HEK293 (cell line): ENCODE measurements around the gene ADGRF3.
A peak's percentile ranks its signal among the peaks of the same experiment; 100 is the strongest.

Experiments used
- CTCF ChIA-PET: fragments of 350-600 bp; formaldehyde crosslinking; extraction: SDS; loops from one replicate; lab custom pipeline; 2021; ENCODE audit warnings: antibody characterized with exemption; lab: Yijun Ruan, JAX
- POLR2A ChIA-PET: fragments of 300-600 bp; formaldehyde crosslinking; extraction: SDS; loops from one replicate; lab custom pipeline; 2020; ENCODE audit warnings: antibody characterized with exemption, inconsistent platforms; lab: Yijun Ruan, JAX
- H3K27ac ChIP-seq: fragments of 200-500 bp; sonication (Bioruptor generic); 2 replicates; pipeline ENCODE4 v1.5.1; 2014; ENCODE audit warnings: low read depth, low read length, control low read depth, inconsistent platforms; ENCODE audit errors: extremely low read depth
- H3K36me3 ChIP-seq, 2 experiments: fragments of 200-500 bp in 1 of 2; sonication (Bioruptor generic) in 1 of 2; 1 replicate in 1 of 2; 2 replicates in 1 of 2; pipeline ENCODE4 v1.5.1; 2014 to 2017; ENCODE audit warnings: inconsistent platforms in 2 of 2, low read length in 2 of 2; ENCODE audit not compliant: control insufficient read depth in 2 of 2, insufficient read depth in 1 of 2
- H3K4me1 ChIP-seq: fragments of 200-500 bp; sonication (Bioruptor generic); 2 replicates; pipeline ENCODE4 v1.5.1; 2014; ENCODE audit warnings: mild to moderate bottlenecking, low read length, inconsistent platforms; ENCODE audit not compliant: control insufficient read depth, insufficient read depth
- H3K4me3 ChIP-seq: 2 replicates; pipeline ENCODE4 v1.5.1; 2011; ENCODE audit warnings: low read depth, mild to moderate bottlenecking, control low read depth, low read length, moderate library complexity
- H3K9me3 ChIP-seq: fragments of 200-500 bp; sonication (Bioruptor generic); 2 replicates; pipeline ENCODE4 v1.5.1; 2014; ENCODE audit warnings: low read depth, low read length, inconsistent platforms; ENCODE audit not compliant: control insufficient read depth, insufficient read depth
- EGR2 ChIP-seq: fragments of 450-650 bp; formaldehyde crosslinking; IDR thresholded peaks from 2 replicates; pipeline ENCODE4 v1.5.1; 2016; ENCODE audit warnings: low read depth, missing biosample characterization, missing genetic modification characterization
- GLI4 ChIP-seq: fragments of 450-650 bp; formaldehyde crosslinking; IDR thresholded peaks from 2 replicates; pipeline ENCODE4 v1.5.1; 2016; ENCODE audit warnings: missing biosample characterization, missing genetic modification characterization
- OSR2 ChIP-seq: fragments of 450-650 bp; formaldehyde crosslinking; IDR thresholded peaks from 2 replicates; pipeline ENCODE4 v1.5.1; 2016; ENCODE audit warnings: missing biosample characterization, missing genetic modification characterization
- PRDM1 ChIP-seq: fragments of 450-650 bp; formaldehyde crosslinking; IDR thresholded peaks from 2 replicates; pipeline ENCODE4; 2016; ENCODE audit warnings: missing biosample characterization, missing genetic modification characterization
- SALL2 ChIP-seq: fragments of 450-650 bp; formaldehyde crosslinking; IDR thresholded peaks from 2 replicates; pipeline ENCODE4 v1.5.0; 2017; ENCODE audit warnings: missing biosample characterization, mild to moderate bottlenecking, missing genetic modification characterization, borderline replicate concordance
- WT1 ChIP-seq: fragments of 450-650 bp; formaldehyde crosslinking; IDR thresholded peaks from 2 replicates; pipeline ENCODE4 v1.5.1; 2016; ENCODE audit warnings: missing biosample characterization, missing genetic modification characterization
- ZBTB48 ChIP-seq: fragments of 450-650 bp; formaldehyde crosslinking; IDR thresholded peaks from 2 replicates; pipeline ENCODE4 v1.5.1; 2016; ENCODE audit warnings: missing biosample characterization, missing genetic modification characterization
- ZFP41 ChIP-seq: fragments of 450-650 bp; formaldehyde crosslinking; IDR thresholded peaks from 2 replicates; pipeline ENCODE4 v1.5.1; 2016; ENCODE audit warnings: missing biosample characterization, missing genetic modification characterization, borderline replicate concordance
- ZNF146 ChIP-seq: fragments of 450-650 bp; formaldehyde crosslinking; IDR thresholded peaks from 2 replicates; pipeline ENCODE4 v1.5.1; 2016; ENCODE audit warnings: missing biosample characterization, missing genetic modification characterization
- ZNF157 ChIP-seq: fragments of 450-650 bp; formaldehyde crosslinking; IDR thresholded peaks from 2 replicates; pipeline ENCODE4 v1.5.1; 2016; ENCODE audit warnings: missing biosample characterization, missing genetic modification characterization
- ZNF169 ChIP-seq: fragments of 450-650 bp; formaldehyde crosslinking; IDR thresholded peaks from 2 replicates; pipeline ENCODE4 v1.5.1; 2016; ENCODE audit warnings: missing biosample characterization, missing genetic modification characterization
- ZNF211 ChIP-seq: fragments of 450-650 bp; formaldehyde crosslinking; IDR thresholded peaks from 2 replicates; pipeline ENCODE4 v1.5.1; 2016; ENCODE audit warnings: low read depth, missing biosample characterization, missing genetic modification characterization
- ZNF24 ChIP-seq: fragments of 450-650 bp; formaldehyde crosslinking; IDR thresholded peaks from 2 replicates; pipeline ENCODE4 v1.5.1; 2016; ENCODE audit warnings: missing biosample characterization, missing genetic modification characterization
- ZNF335 ChIP-seq: fragments of 450-650 bp; formaldehyde crosslinking; conservative IDR thresholded peaks from 2 replicates; pipeline ENCODE4 v1.5.1; 2016; ENCODE audit warnings: missing biosample characterization, missing genetic modification characterization
- ZNF341 ChIP-seq: fragments of 450-650 bp; formaldehyde crosslinking; IDR thresholded peaks from 2 replicates; pipeline ENCODE4; 2016; ENCODE audit warnings: low read depth, missing biosample characterization, missing genetic modification characterization
- ZNF416 ChIP-seq: fragments of 450-650 bp; formaldehyde crosslinking; IDR thresholded peaks from 2 replicates; pipeline ENCODE4 v1.5.1; 2016; ENCODE audit warnings: missing biosample characterization, missing genetic modification characterization
- ZNF544 ChIP-seq: fragments of 450-650 bp; formaldehyde crosslinking; IDR thresholded peaks from 2 replicates; pipeline ENCODE4 v1.5.0; 2017; ENCODE audit warnings: missing biosample characterization, missing genetic modification characterization
- TF ChIP-seq, protein P1 (sequence below): fragments of 450-650 bp; formaldehyde crosslinking; IDR thresholded peaks from 2 replicates; pipeline ENCODE4 v1.5.1; 2017; ENCODE audit warnings: missing biosample characterization, missing genetic modification characterization
- TF ChIP-seq, protein P2 (sequence below): fragments of 450-650 bp; formaldehyde crosslinking; IDR thresholded peaks from 2 replicates; pipeline ENCODE4 v1.5.1; 2016; ENCODE audit warnings: missing biosample characterization, missing genetic modification characterization
- TF ChIP-seq, protein P3 (sequence below): fragments of 450-650 bp; formaldehyde crosslinking; IDR thresholded peaks from 2 replicates; pipeline ENCODE4 v1.5.1; 2016; ENCODE audit warnings: missing biosample characterization, missing genetic modification characterization
- TF ChIP-seq, protein P4 (sequence below): fragments of 450-650 bp; formaldehyde crosslinking; IDR thresholded peaks from 2 replicates; pipeline ENCODE4 v1.5.1; 2016; ENCODE audit warnings: missing biosample characterization, missing genetic modification characterization

Gene ADGRF3

DNA sequence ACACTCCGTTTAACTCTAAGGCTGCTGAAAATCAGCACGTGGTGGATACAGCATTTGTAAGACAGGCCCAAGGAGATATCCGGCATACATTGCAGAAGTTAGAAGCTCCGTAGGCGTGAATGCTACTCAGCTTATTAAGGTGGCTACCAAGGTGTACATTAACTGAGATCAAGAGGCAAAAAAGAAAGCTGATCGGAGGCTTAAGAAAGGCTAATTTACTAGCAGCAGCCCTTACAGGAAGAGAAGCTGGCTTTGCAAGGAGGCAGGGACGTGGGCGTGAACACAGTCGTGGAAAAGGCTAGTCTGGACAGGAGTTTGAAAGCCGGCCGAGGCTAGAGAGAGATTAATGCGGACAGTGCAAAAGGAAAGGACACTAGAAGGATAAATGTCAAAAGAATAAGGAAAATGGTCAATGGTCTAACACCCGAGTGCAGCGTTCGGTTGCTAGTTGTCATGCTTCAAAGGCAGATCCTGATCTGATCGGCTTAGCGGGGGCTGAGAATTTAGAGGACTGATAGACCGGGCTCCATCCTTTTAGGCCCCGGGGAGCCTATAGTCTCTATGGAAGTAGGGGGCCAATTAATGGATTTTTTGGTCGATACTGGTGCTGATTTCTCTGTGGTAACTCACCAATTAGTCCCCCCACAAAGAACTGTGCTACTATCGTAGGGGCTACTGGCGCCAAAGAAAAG, 46.2 kb downstream of the ADGRF3 start:
- H3K4me3 ChIP-seq, result no peak overlapping the region
- POLR2A ChIA-PET, result interaction anchor here (0.7 kb wide), 1 partner anchor 17 kb away, joined by 3 read pairs; no protein-coding TSS in a partner anchor
- TF ChIP-seq ZNF24 (tag by site-specific recombination), result no peak
- TF ChIP-seq, all 188 proteins: peak for 0
- Histone ChIP-seq H3K36me3 (no peaks in the 10 kb centered on the region; a peak in 1 of 3 replicates), H3K27ac (no peak overlapping the region), H3K9me3 (no peaks in the 10 kb centered on the region), H3K4me1 (no peaks in the 10 kb centered on the region)
- CTCF ChIA-PET, result no interaction called here

DNA sequence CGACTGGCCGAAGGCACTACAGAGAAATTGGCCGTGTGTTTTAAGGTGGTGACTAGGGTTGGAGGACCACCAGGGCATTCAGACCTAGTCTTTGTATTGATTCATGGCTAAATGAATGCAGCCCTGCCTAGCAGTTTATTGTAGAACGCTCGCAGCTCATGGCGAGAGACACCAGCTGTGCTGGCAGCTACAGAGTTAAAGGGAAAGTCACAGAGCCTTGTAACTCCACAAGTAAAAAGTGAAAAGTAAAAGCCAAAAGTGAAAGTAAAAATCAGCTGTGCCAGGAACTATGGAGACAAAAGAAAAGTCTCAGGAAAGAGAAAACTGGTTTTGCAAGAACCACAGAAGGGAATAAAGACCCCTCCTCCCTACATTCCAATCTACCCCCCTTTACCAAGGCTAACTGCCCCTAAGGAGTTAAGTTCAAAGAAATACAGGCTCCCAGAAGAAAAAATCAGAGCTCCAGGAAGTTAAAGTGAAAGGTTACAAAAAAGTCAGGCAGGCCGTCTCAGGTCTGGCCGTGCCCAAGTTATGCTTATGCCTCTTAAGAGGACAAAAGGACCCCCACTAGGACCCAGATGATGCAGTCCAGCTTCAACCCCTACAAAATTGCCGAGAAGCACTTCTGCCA, 47.0 kb downstream of the ADGRF3 start:
- Histone ChIP-seq H3K4me1 (no peaks in the 10 kb centered on the region), H3K9me3 (no peaks in the 10 kb centered on the region), H3K36me3 (no peaks in the 10 kb centered on the region; a peak in 1 of 3 replicates), H3K27ac (no peak overlapping the region), H3K4me3 (peak overlapping the region; percentile 14)
- TF ChIP-seq, protein P1, sequence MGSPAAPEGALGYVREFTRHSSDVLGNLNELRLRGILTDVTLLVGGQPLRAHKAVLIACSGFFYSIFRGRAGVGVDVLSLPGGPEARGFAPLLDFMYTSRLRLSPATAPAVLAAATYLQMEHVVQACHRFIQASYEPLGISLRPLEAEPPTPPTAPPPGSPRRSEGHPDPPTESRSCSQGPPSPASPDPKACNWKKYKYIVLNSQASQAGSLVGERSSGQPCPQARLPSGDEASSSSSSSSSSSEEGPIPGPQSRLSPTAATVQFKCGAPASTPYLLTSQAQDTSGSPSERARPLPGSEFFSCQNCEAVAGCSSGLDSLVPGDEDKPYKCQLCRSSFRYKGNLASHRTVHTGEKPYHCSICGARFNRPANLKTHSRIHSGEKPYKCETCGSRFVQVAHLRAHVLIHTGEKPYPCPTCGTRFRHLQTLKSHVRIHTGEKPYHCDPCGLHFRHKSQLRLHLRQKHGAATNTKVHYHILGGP, result peak; percentile 42; the same call in 1 of the 2 replicates
- TF ChIP-seq ZNF169 (no peak), ZNF335 (0 out of 2 replicates have a peak, but pooled peaks have one; percentile 33), WT1 (tag by site-specific recombination) (no peak), PRDM1 (peak; percentile 82)
- ChIA-PET CTCF (interaction anchor here (0.6 kb wide), 1 partner anchor 40 kb away, joined by 3 read pairs; no protein-coding TSS in a partner anchor), POLR2A (interaction anchor here (0.7 kb wide), 1 partner anchor 18 kb away, joined by 3 read pairs; no protein-coding TSS in a partner anchor)

DNA sequence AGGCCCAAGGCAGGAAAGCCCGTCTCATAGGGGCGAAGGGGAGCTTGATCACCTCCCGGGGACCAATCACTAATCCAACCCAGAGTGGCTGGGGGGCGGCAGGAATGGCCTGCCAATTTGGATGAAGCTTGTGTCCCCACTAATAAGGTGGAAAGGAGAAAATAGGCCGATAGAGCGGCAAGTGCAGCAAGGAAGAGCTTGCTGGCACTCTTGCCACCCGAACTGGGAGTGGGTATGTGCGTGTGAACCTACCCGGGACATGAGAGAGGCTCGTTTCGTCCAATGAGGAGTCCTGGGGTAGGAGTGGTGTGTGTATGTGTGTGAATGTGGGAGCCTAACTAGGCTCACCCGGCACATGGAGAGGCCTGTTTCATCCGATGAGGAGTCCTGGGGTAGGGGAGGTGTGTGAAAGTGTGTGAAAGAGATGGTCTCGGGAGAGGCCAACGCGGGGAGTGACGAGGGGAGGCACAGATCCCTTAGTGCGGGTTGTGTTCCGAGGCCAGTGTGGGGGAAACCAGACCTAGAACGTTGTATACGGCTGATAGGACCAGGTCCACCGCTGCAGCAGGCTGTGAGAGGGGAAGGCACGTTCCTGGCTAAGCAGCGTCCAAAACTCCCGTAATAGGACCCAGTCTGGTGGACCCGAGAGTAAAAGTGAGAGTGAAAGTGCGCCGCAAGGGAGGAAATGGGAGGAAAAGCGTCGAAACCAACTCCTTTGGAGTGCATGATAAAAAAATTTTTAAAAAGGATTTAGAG, 47.8 kb downstream of the ADGRF3 start:
- Histone ChIP-seq H3K4me3 (peak overlapping the region; percentile 5; the same call in 1 of the 2 replicates), H3K9me3 (no peaks in the 10 kb centered on the region)
- CTCF ChIA-PET, result no interaction called here
- TF ChIP-seq ZNF157 (tag by site-specific recombination), result no peak
- TF ChIP-seq GLI4 (tag by site-specific recombination), result no peak
- TF ChIP-seq EGR2 (tag by site-specific recombination), result no peak
- TF ChIP-seq, protein P2, sequence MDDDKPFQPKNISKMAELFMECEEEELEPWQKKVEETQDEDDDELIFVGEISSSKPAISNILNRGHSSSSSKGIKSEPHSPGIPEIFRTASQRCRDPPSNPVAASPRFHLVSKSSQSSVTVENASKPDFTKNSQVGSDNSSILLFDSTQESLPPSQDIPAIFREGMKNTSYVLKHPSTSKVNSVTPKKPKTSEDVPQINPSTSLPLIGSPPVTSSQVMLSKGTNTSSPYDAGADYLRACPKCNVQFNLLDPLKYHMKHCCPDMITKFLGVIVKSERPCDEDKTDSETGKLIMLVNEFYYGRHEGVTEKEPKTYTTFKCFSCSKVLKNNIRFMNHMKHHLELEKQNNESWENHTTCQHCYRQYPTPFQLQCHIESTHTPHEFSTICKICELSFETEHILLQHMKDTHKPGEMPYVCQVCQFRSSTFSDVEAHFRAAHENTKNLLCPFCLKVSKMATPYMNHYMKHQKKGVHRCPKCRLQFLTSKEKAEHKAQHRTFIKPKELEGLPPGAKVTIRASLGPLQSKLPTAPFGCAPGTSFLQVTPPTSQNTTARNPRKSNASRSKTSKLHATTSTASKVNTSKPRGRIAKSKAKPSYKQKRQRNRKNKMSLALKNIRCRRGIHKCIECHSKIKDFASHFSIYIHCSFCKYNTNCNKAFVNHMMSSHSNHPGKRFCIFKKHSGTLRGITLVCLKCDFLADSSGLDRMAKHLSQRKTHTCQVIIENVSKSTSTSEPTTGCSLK (tag by site-specific recombination), result no peak
- no peak for TF ChIP-seq ZNF146 (tag by site-specific recombination)
- TF ChIP-seq, protein P3, sequence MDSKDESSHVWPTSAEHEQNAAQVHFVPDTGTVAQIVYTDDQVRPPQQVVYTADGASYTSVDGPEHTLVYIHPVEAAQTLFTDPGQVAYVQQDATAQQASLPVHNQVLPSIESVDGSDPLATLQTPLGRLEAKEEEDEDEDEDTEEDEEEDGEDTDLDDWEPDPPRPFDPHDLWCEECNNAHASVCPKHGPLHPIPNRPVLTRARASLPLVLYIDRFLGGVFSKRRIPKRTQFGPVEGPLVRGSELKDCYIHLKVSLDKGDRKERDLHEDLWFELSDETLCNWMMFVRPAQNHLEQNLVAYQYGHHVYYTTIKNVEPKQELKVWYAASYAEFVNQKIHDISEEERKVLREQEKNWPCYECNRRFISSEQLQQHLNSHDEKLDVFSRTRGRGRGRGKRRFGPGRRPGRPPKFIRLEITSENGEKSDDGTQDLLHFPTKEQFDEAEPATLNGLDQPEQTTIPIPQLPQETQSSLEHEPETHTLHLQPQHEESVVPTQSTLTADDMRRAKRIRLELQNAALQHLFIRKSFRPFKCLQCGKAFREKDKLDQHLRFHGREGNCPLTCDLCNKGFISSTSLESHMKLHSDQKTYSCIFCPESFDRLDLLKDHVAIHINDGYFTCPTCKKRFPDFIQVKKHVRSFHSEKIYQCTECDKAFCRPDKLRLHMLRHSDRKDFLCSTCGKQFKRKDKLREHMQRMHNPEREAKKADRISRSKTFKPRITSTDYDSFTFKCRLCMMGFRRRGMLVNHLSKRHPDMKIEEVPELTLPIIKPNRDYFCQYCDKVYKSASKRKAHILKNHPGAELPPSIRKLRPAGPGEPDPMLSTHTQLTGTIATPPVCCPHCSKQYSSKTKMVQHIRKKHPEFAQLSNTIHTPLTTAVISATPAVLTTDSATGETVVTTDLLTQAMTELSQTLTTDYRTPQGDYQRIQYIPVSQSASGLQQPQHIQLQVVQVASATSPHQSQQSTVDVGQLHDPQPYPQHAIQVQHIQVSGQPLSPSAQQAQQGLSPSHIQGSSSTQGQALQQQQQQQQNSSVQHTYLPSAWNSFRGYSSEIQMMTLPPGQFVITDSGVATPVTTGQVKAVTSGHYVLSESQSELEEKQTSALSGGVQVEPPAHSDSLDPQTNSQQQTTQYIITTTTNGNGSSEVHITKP, result no peak
- no peak for TF ChIP-seq ZNF341 (tag by site-specific recombination)
- TF ChIP-seq SALL2 (tag by site-specific recombination), result no peak
- TF ChIP-seq, protein P4, sequence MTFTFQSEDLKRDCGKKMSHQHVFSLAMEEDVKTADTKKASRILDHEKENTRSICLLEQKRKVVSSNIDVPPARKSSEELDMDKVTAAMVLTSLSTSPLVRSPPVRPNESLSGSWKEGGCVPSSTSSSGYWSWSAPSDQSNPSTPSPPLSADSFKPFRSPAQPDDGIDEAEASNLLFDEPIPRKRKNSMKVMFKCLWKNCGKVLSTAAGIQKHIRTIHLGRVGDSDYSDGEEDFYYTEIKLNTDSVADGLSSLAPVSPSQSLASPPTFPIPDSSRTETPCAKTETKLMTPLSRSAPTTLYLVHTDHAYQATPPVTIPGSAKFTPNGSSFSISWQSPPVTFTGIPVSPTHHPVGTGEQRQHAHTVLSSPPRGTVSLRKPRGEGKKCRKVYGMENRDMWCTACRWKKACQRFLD (tag by site-specific recombination), result no peak
- no peak for TF ChIP-seq ZFP41 (tag by site-specific recombination)
- no peak for TF ChIP-seq ZNF211 (tag by site-specific recombination)
- TF ChIP-seq ZBTB48 (tag by site-specific recombination), result no peak
- no peak for TF ChIP-seq ZNF544
- no peak for TF ChIP-seq OSR2
- no peak for TF ChIP-seq ZNF416
- TF ChIP-seq, all 188 proteins: peak for 0
- POLR2A ChIA-PET, result interaction anchor here (0.7 kb wide), 1 partner anchor 52 kb away, joined by 3 read pairs; no protein-coding TSS in a partner anchor
- Histone ChIP-seq H3K36me3 (no peaks in the 10 kb centered on the region; a peak in 1 of 3 replicates), H3K4me1 (no peaks in the 10 kb centered on the region), H3K27ac (no peak overlapping the region)
